ENCODE measurements around the gene SDS.

GRCh38 chr12:113422886-113423669, 19.4 kb upstream of the SDS start:
- no peak for TF ChIP-seq CTCF (IDR thresholded peaks at IDR 0.05)
- no peak for TF ChIP-seq POLR2A (IDR thresholded peaks at IDR 0.05)
- no peak for TF ChIP-seq POLR2AphosphoS5 (IDR thresholded peaks at IDR 0.05; ENCODE audit: insufficient read depth in 1 of 2, low read depth in 1 of 2)

All from vagina (tissue), 2 donors.